Measurements from ENCODE around the gene DLG2.
"Not testable (repeated sequence)": the region's sequence is repeated elsewhere in the genome, so short reads cannot be mapped to it uniquely, and the experiment has no call there.

DLG2 gene

DNA sequence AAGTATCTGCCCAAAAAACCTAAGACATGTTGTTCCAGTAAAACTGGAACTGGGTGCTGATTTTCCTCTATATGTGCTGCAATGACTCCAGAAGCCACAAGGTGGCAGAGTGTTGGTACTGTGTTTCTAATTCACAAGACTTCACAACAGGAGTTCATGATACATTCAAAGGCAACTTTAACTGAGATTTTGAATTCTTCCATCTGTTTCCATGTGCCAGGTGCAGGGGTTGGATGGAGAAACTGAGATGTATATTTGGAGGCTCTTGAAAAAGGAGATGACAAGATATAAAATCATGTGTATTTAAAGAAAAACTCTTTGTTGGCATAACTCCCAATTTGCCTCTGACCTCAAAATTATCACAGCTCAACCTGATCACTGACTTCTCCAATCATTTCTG, 1242.4 kb downstream of the DLG2 start:
- peak; percentile 72 for DNase-seq (ENCODE audit: low spot score)

DNA sequence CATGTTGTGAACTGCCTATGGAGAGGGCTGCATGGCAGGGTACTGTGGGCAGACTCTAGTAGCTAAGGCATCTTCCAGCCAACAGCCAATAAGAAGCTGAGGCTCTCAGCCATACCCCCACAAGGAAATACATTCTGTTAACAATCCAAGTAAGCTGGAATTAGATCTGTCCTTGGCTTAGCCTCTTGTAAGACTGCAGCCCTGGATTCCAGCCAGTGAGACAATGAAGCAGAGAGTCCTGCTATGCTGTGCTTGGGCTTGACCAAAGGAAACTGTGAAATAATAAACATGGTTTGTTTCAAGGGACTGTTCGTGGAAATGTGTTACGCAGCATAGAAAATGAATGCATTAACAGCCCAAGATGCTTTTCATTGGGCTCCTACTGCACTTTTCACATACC, 1243.6 kb downstream of the DLG2 start:
- DNase-seq (ENCODE audit: low spot score): no peak

DNA sequence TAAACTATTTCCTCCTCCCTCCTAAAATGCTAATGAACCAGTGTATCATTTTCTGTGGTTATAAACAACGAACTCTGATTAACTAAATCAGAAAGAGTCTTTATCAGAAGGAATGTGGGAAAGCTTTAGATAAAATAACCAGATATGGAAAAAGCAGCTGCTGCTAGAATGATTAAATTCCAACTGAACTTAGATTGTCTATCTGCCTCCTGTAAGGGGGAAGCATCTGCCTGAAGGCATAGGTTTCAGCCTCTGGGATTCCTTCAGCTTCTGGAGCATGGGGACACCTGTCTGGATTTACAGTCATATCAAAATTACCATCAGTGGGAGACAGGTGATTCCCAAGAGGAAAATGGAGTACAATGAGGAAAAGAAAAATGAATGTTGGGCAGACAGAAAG, 1245.5 kb downstream of the DLG2 start:
- DNase-seq (ENCODE audit: low spot score): peak; percentile 51

DNA sequence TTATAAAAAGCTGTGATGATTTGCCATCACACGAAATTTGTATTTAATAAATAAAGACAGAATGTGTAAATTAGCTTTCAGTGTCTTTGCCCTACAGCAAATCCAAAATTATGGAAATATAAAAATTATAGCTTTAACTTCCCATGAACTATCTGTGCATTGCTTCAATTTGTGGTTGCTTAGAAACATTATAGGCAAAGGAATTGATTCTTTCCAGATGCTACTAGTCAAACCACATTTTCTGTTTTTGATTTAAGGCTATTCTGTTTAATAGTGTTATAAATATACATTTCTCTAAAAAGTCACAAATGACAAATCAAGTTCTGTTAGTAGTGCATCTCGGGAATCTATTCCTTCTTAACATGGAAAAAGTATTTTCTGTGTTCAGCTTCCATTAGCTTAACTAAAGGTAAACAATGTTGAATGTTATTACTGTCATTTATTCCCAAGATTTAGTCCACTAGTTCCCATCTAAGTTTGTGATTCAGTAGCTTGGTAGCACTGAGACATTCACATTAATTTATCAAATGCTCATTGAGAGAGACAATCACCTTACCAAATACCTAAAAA, 1254.7 kb downstream of the DLG2 start:
- no peak for DNase-seq (ENCODE audit: low spot score)

DNA sequence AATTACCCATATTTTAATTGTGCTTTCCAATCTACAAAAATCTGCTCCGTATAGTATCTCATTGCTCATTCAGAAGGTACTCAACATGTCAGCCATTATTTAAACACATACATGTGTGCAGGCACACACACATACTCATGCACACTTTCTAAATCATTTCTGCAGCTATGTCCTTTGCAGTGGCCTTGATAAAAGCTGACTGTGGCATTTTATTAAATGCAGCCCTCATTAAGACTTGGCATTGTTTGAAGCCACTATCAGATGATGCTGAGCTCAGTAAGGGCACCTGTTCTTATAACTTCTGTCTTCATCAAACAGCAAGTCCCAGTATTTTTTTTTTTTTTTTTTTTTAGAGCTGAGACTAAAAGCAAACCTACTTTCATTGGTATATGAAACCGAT, 1269.1 kb downstream of the DLG2 start:
- no peak for DNase-seq (ENCODE audit: low spot score)

DNA sequence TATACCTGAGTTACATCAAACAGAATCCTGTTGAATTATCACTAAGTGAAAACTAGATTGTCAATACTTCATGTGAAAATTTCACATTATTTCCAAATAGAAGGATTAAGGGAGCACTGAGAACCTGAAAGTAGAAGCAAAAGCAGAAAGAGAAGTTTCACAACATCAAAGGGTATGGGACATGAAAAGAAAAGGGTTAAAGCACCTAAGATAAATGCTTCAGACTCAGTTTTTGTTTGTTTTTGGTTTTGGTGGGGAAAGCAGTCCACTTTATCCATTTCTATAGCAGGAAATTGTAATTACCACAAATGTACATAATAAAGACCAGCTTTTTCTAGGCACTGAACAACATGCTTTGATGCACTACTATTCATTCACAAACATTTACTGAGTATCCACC, 1271.2 kb downstream of the DLG2 start:
- no peak for DNase-seq (ENCODE audit: low spot score)

DNA sequence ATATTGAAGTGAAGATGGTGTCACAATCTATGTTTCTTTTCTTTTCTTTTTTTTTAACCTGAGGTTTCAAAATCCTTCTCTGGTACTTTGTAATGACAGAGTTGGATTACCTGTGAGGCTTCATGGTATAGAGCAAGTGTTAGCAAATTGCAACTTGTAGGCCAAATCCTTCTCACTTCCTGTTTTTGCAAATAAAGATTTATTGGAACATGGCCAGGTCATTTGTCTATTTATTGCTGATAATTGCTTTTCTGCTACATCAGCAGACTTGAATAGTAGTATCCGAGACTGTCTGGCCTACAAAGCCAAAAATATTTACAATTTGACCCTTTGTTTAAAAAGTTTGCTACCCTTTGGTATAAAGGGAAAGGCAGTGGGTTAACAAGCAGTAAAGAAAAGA, 1281.5 kb downstream of the DLG2 start:
- DNase-seq (ENCODE audit: low spot score): no peak

DNA sequence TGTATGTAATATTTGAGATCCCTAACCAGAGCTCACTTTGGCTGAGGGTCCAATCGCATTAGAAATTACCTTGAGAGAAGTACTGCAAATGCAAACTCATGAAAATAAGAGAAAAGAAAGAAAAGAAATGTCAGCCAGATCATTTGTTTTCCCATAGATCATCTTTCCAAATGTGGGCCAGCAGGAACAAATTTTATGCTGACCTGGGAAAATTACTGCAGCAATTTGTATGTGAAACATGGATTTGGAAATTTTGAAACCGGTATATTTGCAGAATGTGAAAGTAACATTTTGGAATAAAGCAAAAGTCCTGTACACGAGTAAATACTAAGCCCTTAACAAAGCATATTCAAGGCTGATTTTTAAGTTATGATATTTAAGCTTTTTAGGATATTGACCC, 1282.1 kb downstream of the DLG2 start:
- DNase-seq (ENCODE audit: low spot score): no peak

DNA sequence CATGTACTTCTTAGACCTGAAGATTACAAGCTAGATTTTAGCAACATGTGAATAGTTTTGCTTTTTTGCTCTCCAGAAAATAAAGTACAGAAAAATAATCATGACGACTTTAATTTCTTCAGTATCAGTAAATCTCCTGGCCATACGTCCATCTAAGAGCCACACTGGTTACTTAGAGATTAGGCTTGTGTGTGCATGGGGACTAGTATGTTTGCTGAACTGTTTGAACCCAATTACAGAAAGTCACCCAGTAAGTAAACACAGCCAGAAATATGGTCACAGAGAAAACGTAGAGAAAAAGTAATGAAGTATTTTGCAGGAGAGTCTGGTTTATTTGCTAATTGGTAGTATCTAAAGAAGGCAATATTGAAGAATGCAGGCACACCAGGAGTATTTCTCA, 1287.3 kb downstream of the DLG2 start:
- DNase-seq (ENCODE audit: low spot score): no peak

DNA sequence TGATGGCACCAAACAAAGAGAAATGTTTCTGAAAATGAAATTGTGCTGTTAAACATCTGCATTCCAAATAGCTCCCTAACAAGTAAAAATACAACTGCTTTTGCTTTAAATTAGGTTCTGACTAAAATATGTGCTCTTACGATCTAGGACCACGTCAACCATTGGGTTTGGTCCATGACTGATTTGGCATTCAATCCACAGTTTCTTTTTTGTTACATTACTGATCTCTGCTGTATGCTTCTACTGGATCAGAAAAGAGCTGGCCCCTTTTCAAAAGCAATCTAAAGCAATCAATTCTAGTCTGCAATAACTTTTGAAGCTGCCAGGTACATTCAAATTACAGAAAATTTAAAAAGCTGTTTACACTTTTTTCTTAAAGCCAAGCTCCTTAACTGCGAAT, 1293.9 kb downstream of the DLG2 start:
- DNase-seq (ENCODE audit: low spot score): no peak

DNA sequence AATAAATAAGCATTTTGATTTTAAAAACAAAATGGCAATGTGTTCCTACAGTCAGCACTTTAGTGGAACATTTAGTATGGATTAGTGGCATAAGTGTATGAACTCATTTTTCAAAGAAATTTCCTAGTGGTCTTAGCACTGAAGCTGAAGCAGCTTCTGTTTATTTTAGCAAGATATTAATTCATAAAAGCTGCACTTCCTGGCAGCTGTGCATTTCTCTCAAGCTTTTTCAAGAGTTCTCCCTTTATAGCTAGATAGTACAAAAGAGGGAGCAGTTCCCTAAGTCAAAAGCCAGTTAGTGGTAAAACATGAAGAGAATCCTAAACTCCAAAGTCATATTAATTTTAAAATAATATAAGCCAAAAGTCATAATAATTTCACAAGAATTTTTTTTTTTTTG, 1304.9 kb downstream of the DLG2 start:
- DNase-seq (ENCODE audit: low spot score): no peak

DNA sequence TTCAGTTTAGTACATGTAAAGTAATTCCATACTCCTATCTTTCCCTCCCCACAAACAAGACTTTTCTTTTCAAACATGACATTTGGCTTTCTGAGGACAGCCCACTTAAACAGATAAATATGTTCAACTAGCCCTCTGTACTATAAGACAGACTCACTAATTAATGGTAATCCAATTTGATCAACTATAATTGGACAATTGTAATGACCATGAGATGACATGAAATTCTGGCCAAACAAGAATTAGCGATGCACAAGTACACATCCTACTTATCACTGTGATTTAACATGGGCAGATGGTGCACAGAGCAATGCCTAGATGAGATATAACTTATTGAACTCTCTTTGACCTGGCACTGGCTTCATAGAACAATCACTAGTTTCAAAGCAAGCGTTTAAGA, 1307.3 kb downstream of the DLG2 start:
- DNase-seq (ENCODE audit: low spot score): peak; percentile 86

DNA sequence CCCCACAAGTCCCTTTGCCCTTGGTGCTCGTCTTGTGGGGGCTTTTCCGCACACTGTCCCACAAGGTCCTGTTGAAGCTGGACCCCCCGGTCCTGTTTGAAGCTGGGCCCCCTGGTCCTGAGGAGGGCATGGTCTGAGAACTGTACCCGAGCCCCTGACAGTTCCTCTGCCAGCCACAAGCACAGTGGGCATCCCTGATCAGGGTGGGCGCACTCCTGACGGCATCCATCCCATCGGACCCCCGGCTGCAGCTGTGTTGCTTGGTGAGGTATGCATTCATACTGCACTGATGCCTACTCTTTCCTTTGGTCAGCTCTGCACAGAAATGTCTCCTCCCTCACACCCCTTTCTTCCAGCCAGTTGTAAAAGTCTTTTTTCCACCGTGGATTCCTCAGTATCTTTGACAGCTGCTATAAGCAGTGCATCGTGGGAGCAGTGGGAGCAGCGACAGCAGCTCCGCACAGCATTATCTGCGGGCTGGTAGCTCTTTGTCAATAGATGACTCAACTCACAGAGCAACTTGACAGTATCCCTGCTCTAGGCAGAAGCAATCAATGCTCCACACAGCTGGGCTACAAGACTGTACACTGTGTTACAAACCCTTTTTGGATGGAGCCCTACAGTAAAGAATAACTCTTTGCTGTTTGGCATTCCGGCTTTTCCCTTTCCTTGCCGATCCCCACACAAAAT, 1310.1 kb downstream of the DLG2 start:
- peak; percentile 62 for DNase-seq (ENCODE audit: low spot score)

DNA sequence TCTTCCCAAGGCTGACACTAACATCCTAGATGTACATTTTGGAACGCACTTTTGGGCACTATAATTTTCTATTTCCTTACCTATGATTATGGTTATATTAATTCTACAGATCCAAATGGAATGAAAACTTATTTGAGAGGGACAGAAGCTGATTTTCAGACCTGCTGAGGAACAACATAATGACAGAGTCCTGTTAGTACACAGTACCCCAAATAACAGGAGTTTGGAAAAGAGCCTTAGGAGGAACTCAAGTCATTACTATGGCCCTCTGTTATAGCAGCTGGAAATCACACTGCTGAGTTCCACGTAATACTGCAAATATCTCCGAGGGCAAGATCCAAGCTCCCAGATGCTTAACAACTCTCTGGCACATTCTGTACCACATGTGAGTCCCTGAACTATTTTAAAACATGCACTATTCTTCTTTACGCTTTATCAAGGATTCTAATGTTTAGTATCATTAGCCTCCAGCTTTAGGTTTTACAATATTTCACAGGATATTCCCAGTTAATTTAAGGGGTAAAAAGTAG, 1313.2 kb downstream of the DLG2 start:
- no peak for DNase-seq (ENCODE audit: low spot score)

DNA sequence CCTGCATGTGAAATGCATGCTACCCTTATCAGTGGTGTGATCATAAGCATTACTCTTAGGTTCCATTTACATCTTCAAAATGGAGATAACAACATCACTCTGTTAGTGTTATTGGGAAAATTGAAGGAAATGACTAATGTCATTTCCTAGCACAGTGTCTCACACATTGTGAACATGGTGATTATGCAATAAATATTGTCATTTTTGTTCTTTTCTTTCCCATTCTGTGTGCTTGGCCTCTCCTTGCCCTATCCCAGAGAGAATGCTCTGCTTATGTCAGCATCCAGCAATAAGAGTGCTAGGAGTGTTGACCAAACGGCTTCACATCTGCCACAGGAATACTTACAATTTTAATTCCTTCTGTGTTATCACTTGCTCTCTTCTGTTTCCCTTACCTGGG, 1316.9 kb downstream of the DLG2 start:
- DNase-seq (ENCODE audit: low spot score): no peak

DNA sequence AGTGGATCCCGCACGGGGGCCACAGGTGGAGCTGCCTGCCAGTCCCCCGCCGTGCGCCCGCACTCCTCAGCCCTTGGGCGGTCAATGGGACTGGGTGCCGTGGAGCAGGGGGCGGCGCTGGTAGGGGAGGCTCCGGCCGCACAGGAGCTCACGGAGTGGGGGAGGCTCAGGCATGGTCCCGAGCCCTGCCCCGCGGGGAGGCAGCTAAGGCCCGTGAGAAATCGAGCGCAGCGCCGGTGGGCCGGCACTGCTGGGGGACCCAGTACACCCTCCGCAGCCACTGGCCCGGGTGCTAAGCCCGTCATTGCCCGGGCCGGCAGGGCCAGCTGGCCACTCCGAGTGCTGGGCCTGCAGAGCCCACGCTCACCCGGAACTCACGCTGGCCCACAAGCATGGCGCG, 1318.7 kb downstream of the DLG2 start:
- not testable (repeated sequence) for DNase-seq (ENCODE audit: low spot score)

DNA sequence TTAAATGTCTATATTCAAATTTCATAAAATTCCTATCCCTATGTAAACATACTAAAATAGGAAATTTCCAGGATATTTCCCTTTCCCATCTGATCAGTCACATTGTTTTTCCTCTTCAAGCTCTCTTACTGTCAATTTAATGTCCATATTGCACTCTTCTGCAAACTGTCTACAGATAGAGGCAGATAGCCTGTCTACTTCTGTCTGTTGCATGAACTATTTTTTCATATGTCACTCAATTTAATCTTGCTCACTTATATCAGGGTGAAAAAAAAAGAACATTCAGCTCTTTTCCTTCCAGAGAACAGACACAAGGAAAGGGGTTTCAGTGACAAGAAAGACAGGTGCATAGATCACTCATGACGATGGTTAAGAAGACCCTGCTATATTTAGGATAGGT, 1327.1 kb downstream of the DLG2 start:
- DNase-seq (ENCODE audit: low spot score): no peak

DNA sequence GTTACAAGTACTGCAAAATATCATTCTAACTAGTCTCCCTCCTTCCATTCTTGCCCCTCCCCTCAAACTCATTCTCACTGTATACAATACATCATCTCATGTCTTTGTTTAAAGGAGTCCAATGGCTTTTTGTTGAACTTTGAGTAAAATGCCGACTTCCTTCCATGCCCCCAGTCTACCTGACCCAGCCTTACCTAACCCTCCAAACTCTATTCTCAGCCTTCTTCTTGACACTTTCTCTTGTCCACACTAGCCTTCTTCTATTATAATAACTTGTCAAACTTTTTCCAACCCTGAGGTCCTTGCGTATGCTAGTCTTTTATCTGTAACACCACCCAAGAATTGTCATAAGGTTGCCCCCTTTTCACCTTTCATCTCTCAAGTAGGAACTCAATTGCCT, 1329.6 kb downstream of the DLG2 start:
- DNase-seq (ENCODE audit: low spot score): no peak

DNA sequence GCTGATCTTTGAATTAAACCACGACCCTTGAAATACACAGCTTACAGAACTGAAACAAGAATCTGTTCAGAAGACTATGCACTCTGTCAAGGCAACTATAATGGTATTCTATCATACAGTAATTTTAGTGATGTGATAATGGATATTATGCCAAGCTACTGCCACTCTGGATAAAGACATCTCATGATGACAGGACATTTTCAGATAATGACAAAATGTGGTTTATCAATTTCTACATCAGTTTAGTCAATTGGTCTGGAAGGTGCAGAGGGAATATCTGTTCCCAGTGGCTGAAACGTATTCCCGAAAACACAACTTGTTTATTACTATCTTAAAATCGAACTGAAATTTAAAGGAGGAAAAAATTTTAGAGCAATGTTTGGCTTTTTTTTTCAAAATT, 1331.3 kb downstream of the DLG2 start:
- no peak for DNase-seq (ENCODE audit: low spot score)

DNA sequence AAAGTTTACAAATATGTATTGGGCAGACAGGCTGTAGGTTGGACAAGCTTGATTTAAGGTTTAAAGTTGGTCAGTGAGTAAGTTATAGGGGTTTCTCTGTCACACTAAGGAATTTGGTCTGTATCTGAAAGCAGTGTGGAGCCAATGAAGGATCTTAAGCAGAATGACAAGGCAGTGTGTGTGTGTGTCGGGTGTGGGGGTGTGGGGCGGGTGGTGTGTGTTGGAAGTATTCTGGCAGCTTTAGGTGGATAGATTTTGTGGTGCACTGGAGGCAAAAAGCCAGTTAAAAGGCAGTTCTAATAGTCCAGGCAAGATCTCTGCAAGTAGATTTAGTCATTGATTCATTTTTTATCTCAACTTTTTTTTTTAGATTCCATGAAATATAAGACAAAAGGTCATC, 1334.2 kb downstream of the DLG2 start:
- DNase-seq (ENCODE audit: low spot score): no peak

DNA sequence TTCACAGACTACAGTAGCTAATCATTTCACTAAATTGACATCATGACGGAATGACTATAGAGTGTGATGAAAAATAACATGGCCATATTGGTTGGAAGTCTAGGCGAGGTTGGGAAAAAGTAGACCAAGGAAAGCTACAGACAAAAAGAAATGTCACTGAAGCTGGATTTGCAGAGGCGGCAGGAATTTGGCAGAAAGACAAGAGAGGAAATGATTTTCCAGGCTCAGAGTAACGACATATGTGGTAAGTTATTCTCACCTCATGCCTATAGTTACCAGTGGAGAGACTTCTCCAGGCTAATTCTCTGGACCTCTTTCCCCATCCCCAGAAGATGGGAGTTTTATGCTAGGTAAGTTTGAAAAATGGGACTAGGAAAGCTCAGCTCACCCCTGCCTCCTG, 1335.1 kb downstream of the DLG2 start:
- no peak for DNase-seq (ENCODE audit: low spot score)

DNA sequence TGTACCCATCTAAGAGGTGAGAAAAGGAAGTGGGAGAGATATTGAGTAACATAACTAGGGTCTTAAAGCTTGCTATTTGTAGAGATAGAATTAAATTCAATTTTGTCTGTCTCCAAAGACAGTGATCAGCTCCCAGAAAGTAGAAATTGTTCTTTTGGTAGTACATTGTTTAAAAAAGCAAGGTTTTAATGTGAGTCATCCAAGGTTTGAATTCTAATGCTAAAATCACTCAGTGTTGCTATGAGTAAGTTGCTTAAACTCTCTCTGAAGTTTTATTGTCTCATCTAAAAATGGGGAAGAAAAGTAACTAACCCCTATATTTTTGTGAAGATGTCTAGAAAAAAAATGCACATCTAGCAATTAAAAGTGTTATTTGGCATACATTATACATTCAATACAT, 1336.5 kb downstream of the DLG2 start:
- DNase-seq (ENCODE audit: low spot score): no peak

DNA sequence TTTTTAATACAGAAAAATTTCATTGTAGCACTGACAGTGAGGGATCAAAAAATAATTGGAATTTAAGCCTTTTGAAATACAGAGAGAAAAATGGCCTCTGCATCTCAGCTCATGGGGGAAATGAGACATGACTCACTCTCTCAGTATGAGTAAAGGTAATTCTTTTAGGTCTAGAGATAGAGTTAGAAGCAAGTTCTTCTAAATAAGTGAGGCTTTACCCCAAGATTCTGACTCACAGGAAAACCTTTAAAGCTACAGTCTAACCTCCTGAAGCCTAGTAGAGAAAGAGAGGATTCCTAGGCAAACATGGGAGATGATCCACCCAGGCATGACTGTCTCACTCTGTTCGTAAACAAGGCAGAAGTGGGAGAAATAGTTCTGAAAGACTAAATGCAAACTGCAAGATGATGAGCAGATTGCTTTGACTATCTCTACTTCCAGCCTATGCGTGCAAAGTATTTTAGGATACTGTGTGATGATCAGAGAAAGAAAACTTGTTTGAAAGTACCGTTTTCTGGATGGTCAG, 1337.7 kb downstream of the DLG2 start:
- no peak for DNase-seq (ENCODE audit: low spot score)

All from SK-N-DZ (cell line).